Islet precursor cell (in vitro differentiated cells): ENCODE data around the gene RCC2.
"Not testable (repeated sequence)": the region's sequence is repeated elsewhere in the genome, so short reads cannot be mapped to it uniquely, and the experiment has no call there.

Source experiments
- DNase-seq: peaks from one replicate; pipeline ENCODE4 v3.0.0-alpha.2; 2018

Gene RCC2

DNA sequence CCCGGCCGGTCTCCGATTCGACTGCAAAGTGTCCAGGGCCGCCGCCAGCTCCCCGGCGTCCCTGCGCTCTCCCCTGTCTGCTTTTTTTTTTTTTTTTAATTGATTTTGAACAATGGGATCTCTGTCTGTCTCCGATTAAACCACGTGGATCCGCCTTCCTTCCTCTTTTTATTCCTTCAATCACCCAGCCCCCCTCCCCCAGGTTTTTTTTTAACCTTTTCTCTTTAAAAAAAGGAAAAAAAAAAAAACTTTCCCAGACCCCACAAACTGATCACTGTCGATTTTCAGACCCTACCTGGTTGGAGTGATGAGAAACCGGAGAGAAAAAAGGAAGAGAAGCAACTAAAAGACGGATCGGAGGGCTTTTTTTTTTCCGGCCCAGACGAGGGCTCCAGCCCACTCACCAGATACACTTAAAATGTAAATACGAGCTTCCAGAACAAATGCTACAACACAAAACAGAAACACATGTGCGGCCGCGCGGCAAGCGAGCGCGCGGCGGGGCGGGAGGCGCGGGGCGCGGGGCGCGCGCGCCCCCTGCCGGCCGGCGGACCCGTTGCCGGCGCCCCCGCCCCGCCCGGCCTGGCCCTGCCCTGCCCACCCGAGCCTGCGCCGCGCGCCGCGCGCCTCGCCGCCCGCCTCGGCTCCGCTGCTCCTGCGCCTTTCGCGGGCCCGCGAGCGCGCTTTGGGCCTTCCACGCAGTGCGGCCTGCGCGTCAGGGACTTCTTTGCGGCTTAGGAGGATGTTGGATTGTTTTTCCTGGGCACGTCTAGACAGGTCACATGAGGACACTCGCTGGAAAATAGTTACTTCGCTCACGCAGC lies at the start of gene RCC2:
Gene RCC2, minus strand, starts transcription at position 428 of the 824 bp plus-strand sequence. CDS start 1,163 bp downstream, outside the sequence.
- peak; percentile 75 for DNase-seq

DNA sequence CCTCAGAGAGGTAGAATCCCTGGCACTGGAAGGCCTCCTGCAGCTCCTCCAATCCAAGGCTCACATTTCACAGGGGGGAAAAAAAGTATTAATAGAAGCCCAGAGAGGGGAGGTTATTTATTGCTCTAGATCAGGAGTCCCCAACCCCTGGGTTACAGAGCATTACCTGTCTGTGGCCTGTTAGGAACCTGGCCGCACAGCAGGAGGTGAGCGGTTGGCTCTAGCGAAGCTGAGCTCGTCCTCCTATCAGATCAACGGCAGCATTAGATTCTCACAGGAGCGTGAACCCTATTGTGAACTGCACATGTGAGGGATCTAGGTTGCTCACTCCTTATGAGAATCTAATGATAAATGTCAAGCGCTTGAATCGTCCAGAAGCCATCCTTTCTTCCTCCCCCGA lies 46.8 kb upstream of the RCC2 start:
- no peak for DNase-seq

- peak; percentile 67 for DNase-seq
Observed at GRCh38 chr1:17485281-17485680, 45.8 kb upstream of the RCC2 start.

- not testable (repeated sequence) for DNase-seq
Observed at GRCh38 chr1:17481981-17482380, 42.5 kb upstream of the RCC2 start.

GRCh38 chr1:17480846-17481245 lies 41.4 kb upstream of the RCC2 start:
- no peak for DNase-seq

DNA sequence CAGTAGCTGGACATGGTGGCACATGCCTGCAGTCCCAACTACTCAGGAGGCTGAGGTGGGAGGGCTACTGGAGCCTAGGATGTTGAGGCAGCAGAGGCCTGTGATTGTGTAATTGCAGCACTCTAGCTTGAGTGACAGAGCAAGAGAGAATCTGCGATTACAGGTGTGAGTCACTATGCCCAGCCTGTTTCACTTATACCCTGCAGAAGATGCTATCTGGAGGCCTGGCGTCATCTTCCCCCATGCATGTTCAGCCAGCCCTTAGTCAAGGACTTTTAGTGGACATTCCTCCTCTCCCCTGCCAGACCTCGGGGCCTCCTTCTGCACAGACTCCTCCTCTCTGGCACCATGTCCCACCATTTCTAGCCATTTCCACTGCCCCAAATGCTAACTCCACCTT lies 36.3 kb upstream of the RCC2 start:
- peak; percentile 96 for DNase-seq

DNA sequence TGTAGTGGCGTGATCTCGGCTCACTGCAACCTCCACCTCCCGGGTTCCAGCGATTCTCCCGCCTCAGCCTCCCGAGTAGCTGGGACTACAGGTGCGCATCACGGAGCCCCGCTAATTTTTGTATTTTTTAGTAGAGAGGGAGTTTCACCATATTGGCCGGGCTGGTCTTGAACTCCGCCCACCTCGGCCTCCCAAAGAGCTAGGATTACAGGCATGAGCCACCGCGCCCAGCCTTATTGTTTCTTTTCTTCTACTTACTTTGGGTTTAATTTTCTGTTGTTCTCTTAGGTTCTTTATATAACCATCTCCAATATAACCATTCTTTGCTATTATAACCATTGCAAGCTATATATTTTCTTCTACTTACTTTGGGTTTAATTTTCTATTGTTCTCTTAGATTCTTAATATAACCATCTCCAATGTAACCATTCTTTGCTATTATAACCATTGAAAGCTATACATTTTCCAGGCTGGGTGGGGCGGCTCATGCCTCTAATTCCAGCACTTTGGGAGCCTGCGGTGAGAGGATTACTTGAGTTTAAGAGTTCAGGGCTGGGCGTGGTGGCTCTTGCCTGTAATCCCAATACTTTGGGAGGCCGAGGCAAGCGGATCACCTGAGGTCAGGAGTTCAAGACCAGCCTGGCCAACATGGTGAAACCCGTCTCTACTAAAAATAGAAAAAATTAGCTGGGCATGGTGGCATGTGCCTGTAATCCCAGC lies 35.5 kb upstream of the RCC2 start:
- not testable (repeated sequence) for DNase-seq

DNA sequence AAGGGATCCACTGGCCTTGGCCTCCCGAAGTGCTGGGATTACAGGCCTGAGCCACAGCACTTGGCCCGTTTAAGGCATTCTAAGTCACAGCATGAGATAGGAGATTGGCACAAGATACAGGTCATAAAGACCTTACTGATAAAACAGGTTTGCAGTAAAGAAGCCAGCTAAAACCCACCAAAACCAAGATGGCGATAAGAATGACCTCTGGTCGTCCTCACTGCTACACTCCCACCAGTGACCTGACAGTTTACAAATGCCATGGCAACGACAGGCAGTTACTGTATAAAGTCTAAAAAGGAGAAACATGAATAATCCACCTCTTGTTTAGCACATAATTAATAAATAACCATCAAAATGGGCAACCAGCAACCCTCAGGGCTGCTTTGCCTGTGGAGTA lies 33.3 kb upstream of the RCC2 start:
- no peak for DNase-seq

DNA sequence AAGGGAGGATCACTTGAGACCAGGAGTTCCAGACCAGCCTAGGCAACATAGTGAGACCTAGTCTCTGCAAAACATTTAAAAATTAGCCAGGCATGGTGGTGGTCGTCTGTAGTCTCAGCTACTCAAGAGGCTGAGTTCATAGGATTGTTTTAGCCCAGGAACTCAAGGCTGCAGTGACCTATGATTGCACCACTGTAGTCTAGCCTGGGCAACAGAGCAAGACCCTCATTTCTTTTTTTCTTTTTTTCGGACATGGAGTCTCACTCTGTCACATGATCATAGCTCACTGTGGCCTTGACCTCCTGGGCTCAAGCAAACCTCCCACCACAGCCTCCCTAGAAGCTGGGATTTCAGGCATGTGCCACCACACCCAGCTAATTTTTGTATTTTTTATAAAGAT lies 31.9 kb upstream of the RCC2 start:
- no peak for DNase-seq

- no peak for DNase-seq
Observed at GRCh38 chr1:17470021-17470799, 30.7 kb upstream of the RCC2 start.

GRCh38 chr1:17468357-17469265 lies 29.1 kb upstream of the RCC2 start:
- not testable (repeated sequence) for DNase-seq

DNA sequence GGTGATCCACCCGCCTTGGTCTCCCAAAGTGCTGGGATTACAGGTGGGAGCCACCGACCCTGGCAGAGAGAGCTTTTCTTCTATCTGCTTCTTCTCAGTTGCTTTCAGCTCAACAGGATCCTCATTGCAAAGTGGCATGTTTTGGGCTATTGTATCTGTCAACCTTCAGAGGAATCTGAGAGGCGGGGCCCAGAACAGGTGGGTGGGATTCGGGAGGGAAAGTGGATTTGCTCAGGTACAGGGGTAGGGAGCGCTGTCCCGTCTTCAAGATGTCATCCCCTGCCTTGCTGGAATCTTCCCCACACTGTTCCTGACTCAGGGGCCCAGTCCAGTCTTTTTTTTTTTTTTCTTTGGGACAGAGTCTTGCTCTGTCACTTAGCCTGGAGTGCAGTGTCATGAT lies 26.9 kb upstream of the RCC2 start:
- no peak for DNase-seq

- no peak for DNase-seq
Observed at GRCh38 chr1:17465228-17465627, 25.8 kb upstream of the RCC2 start.

DNA sequence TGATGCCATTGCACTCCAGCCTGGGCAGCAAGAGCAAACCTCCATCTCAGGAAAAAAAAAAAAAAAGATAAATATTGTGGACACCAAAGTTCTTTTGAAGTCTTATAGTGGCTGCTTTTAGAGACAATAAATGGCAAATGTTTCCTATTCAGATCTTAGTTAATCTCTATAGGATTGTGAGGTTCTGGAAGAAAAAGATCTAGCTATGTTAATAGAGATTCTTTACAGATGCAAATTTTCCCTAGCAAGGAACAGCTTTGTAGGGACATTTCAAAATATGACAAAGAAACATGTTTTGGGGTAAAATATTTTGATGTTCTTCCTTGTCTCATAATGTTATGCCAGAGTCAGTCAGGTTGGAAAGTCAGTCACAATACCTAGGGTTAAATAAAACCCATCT lies 24.5 kb upstream of the RCC2 start:
- DNase-seq, result no peak

DNA sequence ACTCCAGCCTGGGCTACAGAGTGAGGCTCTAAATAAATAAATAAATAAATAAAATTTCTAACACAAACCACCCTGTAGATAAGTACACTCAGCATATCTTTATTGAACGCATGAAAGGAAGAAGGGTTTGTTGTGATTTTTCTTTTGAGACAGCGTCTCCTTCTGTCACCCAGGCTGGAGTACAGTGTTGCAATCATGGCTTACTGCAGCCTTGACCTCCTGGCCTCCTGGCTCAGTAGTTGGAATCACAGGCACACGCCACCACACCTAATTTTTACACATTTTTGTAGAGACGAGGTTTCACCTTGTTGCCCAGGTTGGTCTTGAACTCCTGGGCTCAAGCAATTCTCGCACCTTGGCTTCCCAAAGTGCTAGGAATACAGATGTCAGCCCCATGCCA lies 23.2 kb upstream of the RCC2 start:
- no peak for DNase-seq

GRCh38 chr1:17460219-17460618 lies 20.7 kb upstream of the RCC2 start:
- DNase-seq, result no peak

- DNase-seq, result no peak
Observed at GRCh38 chr1:17458794-17459193, 19.3 kb upstream of the RCC2 start.

- no peak for DNase-seq
Observed at GRCh38 chr1:17452686-17453085, 13.2 kb upstream of the RCC2 start.

DNA sequence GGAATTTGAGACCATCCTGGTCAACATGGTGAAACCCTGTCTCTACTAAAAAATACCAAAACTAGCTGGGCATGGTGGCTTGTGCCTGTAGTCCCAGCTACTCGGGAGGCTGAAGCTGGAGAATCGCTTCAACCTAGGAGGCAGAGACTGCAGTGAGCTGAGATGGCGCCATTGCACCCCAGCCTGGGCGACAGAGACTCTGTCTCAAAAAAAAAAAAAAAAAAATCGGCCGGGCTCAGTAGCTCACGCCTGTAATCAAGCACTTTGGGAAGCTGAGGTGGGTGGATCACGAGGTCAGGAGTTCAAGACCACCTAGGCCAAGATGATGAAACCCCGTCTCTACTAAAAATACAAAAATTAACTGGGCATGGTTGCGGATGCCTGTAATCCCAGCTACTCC lies 12.7 kb upstream of the RCC2 start:
- not testable (repeated sequence) for DNase-seq

DNA sequence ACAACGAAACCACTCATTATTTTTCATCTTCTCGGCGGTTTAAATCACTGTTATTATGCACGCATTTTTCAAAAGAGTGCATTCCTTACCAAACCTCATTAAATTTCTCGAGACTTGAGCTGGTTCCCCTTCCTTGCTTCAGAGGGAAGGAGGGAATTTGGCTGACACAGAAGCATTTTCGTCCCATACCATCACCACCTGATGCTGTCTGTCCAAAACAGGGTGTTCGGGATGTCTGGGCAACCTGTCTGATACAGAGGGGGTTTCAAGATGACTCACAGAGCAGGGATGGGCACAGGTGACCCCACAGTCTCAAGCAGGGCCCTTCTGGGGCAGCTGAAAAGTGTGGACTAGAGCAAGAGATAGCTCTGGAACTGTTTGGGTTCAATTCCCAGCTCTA lies 12.3 kb upstream of the RCC2 start:
- DNase-seq, result no peak

DNA sequence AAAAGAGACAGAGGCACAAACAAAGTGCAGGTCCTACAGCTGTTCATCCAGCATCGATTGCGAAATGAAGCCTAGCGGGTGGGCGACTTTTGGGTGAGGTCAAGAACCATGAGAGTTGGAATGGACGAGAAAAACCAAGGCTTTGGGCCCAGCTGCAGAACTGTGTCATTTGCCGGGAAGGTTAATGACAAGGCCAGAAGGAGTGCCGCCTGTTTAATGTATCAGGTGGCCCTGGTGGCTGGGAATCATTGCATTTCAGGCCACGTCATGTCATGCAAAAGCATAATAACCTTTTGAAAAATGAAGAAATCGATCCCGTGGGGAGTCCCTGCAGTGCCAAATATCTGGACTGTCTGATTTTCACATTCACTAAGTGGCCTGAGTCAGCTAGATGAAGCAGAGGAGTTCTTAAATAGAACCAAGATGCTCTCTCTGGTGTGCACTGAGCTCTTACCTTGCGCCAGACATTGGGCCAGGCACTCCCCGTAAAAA lies 8.1 kb upstream of the RCC2 start:
- no peak for DNase-seq

- no peak for DNase-seq
Observed at GRCh38 chr1:17442841-17443240, 3.4 kb upstream of the RCC2 start.
